Keratinocyte (primary cell): Measurements from ENCODE around the gene C1orf122.

Experiments
- EZH2 ChIP-seq: IDR thresholded peaks from one replicate; pipeline ENCODE4 v1.6.1; 2012; ENCODE audit warnings: inconsistent platforms, mild to moderate bottlenecking, low read length, moderate library complexity
- TF ChIP-seq, protein P1 (sequence below), 3 experiments: IDR thresholded peaks in 1 of 3; conservative IDR thresholded peaks in 1 of 3; optimal IDR thresholded peaks in 1 of 3; 2 replicates in 2 of 3; 3 replicates in 1 of 3; pipeline versions ENCODE3 to v1.5.1; 2011; ENCODE audit warnings: low read length in 3 of 3, mild to moderate bottlenecking in 3 of 3, moderate library complexity in 2 of 3, control low read depth in 1 of 3, inconsistent platforms in 1 of 3; ENCODE audit not compliant: insufficient read depth in 2 of 3; ENCODE audit errors: extremely low read depth in 1 of 3

GRCh38 chr1:37851262-37851661 is 43.7 kb downstream of the C1orf122 start:
- TF ChIP-seq, protein P1, sequence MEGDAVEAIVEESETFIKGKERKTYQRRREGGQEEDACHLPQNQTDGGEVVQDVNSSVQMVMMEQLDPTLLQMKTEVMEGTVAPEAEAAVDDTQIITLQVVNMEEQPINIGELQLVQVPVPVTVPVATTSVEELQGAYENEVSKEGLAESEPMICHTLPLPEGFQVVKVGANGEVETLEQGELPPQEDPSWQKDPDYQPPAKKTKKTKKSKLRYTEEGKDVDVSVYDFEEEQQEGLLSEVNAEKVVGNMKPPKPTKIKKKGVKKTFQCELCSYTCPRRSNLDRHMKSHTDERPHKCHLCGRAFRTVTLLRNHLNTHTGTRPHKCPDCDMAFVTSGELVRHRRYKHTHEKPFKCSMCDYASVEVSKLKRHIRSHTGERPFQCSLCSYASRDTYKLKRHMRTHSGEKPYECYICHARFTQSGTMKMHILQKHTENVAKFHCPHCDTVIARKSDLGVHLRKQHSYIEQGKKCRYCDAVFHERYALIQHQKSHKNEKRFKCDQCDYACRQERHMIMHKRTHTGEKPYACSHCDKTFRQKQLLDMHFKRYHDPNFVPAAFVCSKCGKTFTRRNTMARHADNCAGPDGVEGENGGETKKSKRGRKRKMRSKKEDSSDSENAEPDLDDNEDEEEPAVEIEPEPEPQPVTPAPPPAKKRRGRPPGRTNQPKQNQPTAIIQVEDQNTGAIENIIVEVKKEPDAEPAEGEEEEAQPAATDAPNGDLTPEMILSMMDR (optimal IDR thresholded peaks at IDR 0.05 in 1 of 3, IDR thresholded peaks at IDR 0.05 in 1 of 3, conservative IDR thresholded peaks at IDR 0.05 in 1 of 3; ENCODE audit: extremely low read depth in 1 of 3, insufficient read depth in 2 of 3, low read length in 3 of 3) = no peak
- TF ChIP-seq EZH2 = no peak
